K562 (cell line): Measurements from ENCODE around the gene RSPH6A. TPM values are rescaled to one million over a fixed set of nuclear protein-coding genes. Genes with fewer than 3 reads are reported as not detected.

Source experiments
- HES1 ChIP-seq: fragments of 450-650 bp; IDR thresholded peaks from 2 replicates; pipeline ENCODE4 v1.6.1; 2016; ENCODE audit warnings: low read depth, mild to moderate bottlenecking, moderate library complexity
- JUN ChIP-seq, 2 experiments: sonication (generic) in 1 of 2; formaldehyde crosslinking in 1 of 2; IDR thresholded peaks; 2 replicates each; pipeline versions ENCODE4 v1.6.1 to v1.8.0; 2012 to 2022; ENCODE audit warnings: borderline replicate concordance in 2 of 2, mild to moderate bottlenecking in 2 of 2, improper control_type of control experiment in 1 of 2, low read depth in 1 of 2, low read length in 1 of 2, missing genetic modification reagents in 1 of 2
- NFE2L1 ChIP-seq: fragments of 450-650 bp; IDR thresholded peaks from 2 replicates; pipeline ENCODE4 v1.6.1; 2016; ENCODE audit warnings: missing genetic modification characterization, low read depth, mild to moderate bottlenecking, missing compliant biosample characterization, moderate library complexity, borderline replicate concordance
- POLR2B ChIP-seq: fragments of 450-650 bp; IDR thresholded peaks from 2 replicates; pipeline ENCODE4 v1.6.1; 2018; ENCODE audit warnings: low read depth; ENCODE audit not compliant: partially characterized antibody
- PYGO2 ChIP-seq: fragments of 450-650 bp; IDR thresholded peaks from 2 replicates; pipeline ENCODE4 v1.6.1; 2016; ENCODE audit warnings: mild to moderate bottlenecking, missing genetic modification characterization, moderate library complexity, missing compliant biosample characterization
- SP1 ChIP-seq: sonication (generic); formaldehyde crosslinking; IDR thresholded peaks from 2 replicates; pipeline ENCODE4 v1.8.1; 2022; ENCODE audit warnings: mild to moderate bottlenecking, missing genetic modification reagents
- THAP12 ChIP-seq: fragments of 250-450 bp; sonication (Bioruptor Pico); IDR thresholded peaks from 2 replicates; pipeline ENCODE4 v1.9.0; 2021; ENCODE audit warnings: mild to moderate bottlenecking, inconsistent platforms
- ZBTB7A ChIP-seq: IDR thresholded peaks from 2 replicates; pipeline ENCODE4 v1.6.1; 2011; ENCODE audit warnings: low read depth, mild to moderate bottlenecking, low read length, moderate library complexity, borderline replicate concordance; ENCODE audit not compliant: control insufficient read depth
- ZNF140 ChIP-seq: fragments of 250-450 bp; sonication (Bioruptor Pico); IDR thresholded peaks from 2 replicates; pipeline ENCODE4 v1.8.0; 2021; ENCODE audit warnings: moderate library complexity, mild to moderate bottlenecking, inconsistent platforms
- polyA plus RNA-seq, 8 experiments: library from polyadenylated mRNA; depleted of rRNA in 4 of 8; stranded (reverse) in 5 of 8; unstranded in 3 of 8; fragments of >200 nt; fragmentation: Nextera tagmentation in 2 of 8; fragmentation: Illumina TruSeq in 1 of 8; extraction: Ambion mirVana in 2 of 8; extraction: Trizol in 1 of 8; gene quantifications; 2 replicates each; pipeline versions ENCODE4 v1.2.1 to v1.2.3, GENCODE V29; 2011 to 2014; ENCODE audit warnings: inconsistent platforms in 1 of 8, missing spikeins in 1 of 8
- total RNA-seq, 7 experiments: library from RNA; depleted of rRNA in 6 of 7; stranded (reverse); fragments of >200 nt in 6 of 7; fragmentation: Illumina TruSeq in 2 of 7; extraction: Trizol in 2 of 7; gene quantifications; 2 replicates each; pipeline versions ENCODE4 v1.2.1 to v1.2.3, GENCODE V29; 2011 to 2021; ENCODE audit warnings: low replicate concordance in 1 of 7
- TF ChIP-seq, protein P1 (sequence below), 3 experiments: IDR thresholded peaks in 2 of 3; conservative IDR thresholded peaks in 1 of 3; 2 replicates each; pipeline ENCODE4 v1.5.1; 2011 to 2012; ENCODE audit warnings: low read length in 3 of 3, mild to moderate bottlenecking in 3 of 3, control low read depth in 2 of 3, improper control_type of control experiment in 1 of 3, inconsistent platforms in 1 of 3, low read depth in 1 of 3, mixed read lengths in 1 of 3, moderate library complexity in 1 of 3; ENCODE audit not compliant: insufficient read depth in 2 of 3
- TF ChIP-seq, protein P2 (sequence below): sonication (generic); formaldehyde crosslinking; IDR thresholded peaks from 2 replicates; pipeline ENCODE4 v1.9.0; 2022; ENCODE audit warnings: mild to moderate bottlenecking, missing genetic modification reagents
- TF ChIP-seq, protein P3 (sequence below): fragments of 200-800 bp; sonication (Bioruptor generic); IDR thresholded peaks from 2 replicates; pipeline ENCODE4 v1.6.1; 2017; ENCODE audit warnings: missing genetic modification characterization, missing compliant biosample characterization

The RSPH6A gene
- total and polyA plus RNA-seq, 9 of the 15 experiments (the other 6 are each of a cell fraction or from before 2014, with no cell fraction given), result 0.03 to 0.15 (median 0.07) TPM; not detected in 5

GRCh38 chr19:45770192-45771101, 44.7 kb downstream of the RSPH6A start (continued):
- TF ChIP-seq, protein P1, sequence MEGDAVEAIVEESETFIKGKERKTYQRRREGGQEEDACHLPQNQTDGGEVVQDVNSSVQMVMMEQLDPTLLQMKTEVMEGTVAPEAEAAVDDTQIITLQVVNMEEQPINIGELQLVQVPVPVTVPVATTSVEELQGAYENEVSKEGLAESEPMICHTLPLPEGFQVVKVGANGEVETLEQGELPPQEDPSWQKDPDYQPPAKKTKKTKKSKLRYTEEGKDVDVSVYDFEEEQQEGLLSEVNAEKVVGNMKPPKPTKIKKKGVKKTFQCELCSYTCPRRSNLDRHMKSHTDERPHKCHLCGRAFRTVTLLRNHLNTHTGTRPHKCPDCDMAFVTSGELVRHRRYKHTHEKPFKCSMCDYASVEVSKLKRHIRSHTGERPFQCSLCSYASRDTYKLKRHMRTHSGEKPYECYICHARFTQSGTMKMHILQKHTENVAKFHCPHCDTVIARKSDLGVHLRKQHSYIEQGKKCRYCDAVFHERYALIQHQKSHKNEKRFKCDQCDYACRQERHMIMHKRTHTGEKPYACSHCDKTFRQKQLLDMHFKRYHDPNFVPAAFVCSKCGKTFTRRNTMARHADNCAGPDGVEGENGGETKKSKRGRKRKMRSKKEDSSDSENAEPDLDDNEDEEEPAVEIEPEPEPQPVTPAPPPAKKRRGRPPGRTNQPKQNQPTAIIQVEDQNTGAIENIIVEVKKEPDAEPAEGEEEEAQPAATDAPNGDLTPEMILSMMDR (IDR thresholded peaks at IDR 0.05 in 2 of 3, conservative IDR thresholded peaks at IDR 0.05 in 1 of 3; ENCODE audit: insufficient read depth in 2 of 3, low read depth in 1 of 3, low read length in 3 of 3), result peak; percentile 83 to 91 (median 91)
- TF ChIP-seq, protein P2, sequence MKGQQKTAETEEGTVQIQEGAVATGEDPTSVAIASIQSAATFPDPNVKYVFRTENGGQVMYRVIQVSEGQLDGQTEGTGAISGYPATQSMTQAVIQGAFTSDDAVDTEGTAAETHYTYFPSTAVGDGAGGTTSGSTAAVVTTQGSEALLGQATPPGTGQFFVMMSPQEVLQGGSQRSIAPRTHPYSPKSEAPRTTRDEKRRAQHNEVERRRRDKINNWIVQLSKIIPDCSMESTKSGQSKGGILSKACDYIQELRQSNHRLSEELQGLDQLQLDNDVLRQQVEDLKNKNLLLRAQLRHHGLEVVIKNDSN (CRISPR knock-in tag), result peak; percentile 56
- TF ChIP-seq HES1 (peak; percentile 50; the same call in 1 of the 2 replicates), SP1 (CRISPR knock-in tag) (peak; percentile 94), ZNF140 (no peak), JUN (IDR thresholded peaks at IDR 0.05; ENCODE audit: borderline replicate concordance, low read depth, low read length) (no peak; the same call in 1 of the 2 replicates), JUN (CRISPR knock-in tag; IDR thresholded peaks at IDR 0.05; ENCODE audit: borderline replicate concordance) (no peak), NFE2L1 (no peak), THAP12 (CRISPR knock-in tag) (0 out of 2 replicates have a peak, but pooled peaks have one; percentile 50), POLR2B (peak; percentile 71), PYGO2 (tag) (no peak), ZBTB7A (peak; percentile 94)
- TF ChIP-seq, protein P3, sequence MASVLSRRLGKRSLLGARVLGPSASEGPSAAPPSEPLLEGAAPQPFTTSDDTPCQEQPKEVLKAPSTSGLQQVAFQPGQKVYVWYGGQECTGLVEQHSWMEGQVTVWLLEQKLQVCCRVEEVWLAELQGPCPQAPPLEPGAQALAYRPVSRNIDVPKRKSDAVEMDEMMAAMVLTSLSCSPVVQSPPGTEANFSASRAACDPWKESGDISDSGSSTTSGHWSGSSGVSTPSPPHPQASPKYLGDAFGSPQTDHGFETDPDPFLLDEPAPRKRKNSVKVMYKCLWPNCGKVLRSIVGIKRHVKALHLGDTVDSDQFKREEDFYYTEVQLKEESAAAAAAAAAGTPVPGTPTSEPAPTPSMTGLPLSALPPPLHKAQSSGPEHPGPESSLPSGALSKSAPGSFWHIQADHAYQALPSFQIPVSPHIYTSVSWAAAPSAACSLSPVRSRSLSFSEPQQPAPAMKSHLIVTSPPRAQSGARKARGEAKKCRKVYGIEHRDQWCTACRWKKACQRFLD (CRISPR knock-in tag), result peak; percentile 86; the same call in 1 of the 2 replicates
